Lower leg skin (tissue), 4 donors: ENCODE results near the gene MRPL3. TPM values are rescaled to one million over a fixed set of nuclear protein-coding genes. Genes with fewer than 3 reads are reported as not detected.

Experiments
- DNase-seq, 2 donors: peaks; one replicate each; pipeline ENCODE4 v3.0.0-alpha.2; 2019; ENCODE audit warnings: low spot score in 2 of 2
- H3K4me3 ChIP-seq: fragments of 200-600 bp; sonication (generic); 2 replicates; pipeline ENCODE4 v1.5.1; 2017; ENCODE audit warnings: mild to moderate bottlenecking, low read depth; ENCODE audit not compliant: poor library complexity, severe bottlenecking
- POLR2A ChIP-seq, 2 donors: fragments of 450-650 bp; IDR thresholded peaks; one replicate each; pipeline ENCODE4 v1.6.1; 2016 to 2017; ENCODE audit warnings: antibody characterized with exemption in 2 of 2, mild to moderate bottlenecking in 1 of 2, moderate library complexity in 1 of 2
- WGBS, 2 donors: methylation state at CpG; one replicate each; pipeline ENCODE4 v1.1.5; 2018; 5-methylcytosine and 5-hydroxymethylcytosine counted together
- intact Hi-C: fragments of 100-400 bp; cut with DNase I; formaldehyde crosslinking; loops from one replicate; pipeline ENCODE4 v1.15.0; 2023; ENCODE audit warnings: low total_unique reads
- total RNA-seq, 4 donors: library from RNA; depleted of rRNA; stranded (reverse); fragments of >200 nt; gene quantifications; one replicate each; pipeline ENCODE4 v1.1.0, GENCODE V29; 2016
- TF ChIP-seq, protein P1 (sequence below), 3 donors: fragments of 450-650 bp; IDR thresholded peaks; one replicate each; pipeline ENCODE4 v1.5.1; 2016; ENCODE audit warnings: antibody characterized with exemption in 3 of 3, mild to moderate bottlenecking in 3 of 3, moderate library complexity in 2 of 3

The MRPL3 gene
- total RNA-seq, 4 donors from 2014 or later, result 37.8 to 60.0 (median 55.1) TPM

DNA sequence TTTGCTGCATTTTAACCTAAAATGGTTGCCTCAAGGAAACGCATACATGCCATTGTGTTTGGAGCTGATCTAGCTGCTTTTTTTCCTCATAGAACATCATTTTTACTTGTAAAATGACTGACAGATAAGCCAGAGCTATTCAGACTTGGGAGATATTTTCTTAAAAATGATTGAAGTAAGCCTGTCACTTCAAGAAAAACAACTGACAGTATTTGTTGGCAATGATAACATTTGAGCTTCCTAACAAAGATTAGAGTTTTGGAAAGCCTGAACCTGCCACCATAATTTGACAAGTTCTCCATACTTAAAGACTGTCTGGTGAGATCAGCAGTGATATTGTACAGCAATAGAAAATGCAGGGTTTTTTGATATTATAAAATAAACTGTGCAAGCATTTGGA lies 27.6 kb upstream of the MRPL3 start:
- H3K4me3 ChIP-seq, result no peak overlapping the region
- TF ChIP-seq POLR2A (IDR thresholded peaks at IDR 0.05), result no peak
- TF ChIP-seq, protein P1, sequence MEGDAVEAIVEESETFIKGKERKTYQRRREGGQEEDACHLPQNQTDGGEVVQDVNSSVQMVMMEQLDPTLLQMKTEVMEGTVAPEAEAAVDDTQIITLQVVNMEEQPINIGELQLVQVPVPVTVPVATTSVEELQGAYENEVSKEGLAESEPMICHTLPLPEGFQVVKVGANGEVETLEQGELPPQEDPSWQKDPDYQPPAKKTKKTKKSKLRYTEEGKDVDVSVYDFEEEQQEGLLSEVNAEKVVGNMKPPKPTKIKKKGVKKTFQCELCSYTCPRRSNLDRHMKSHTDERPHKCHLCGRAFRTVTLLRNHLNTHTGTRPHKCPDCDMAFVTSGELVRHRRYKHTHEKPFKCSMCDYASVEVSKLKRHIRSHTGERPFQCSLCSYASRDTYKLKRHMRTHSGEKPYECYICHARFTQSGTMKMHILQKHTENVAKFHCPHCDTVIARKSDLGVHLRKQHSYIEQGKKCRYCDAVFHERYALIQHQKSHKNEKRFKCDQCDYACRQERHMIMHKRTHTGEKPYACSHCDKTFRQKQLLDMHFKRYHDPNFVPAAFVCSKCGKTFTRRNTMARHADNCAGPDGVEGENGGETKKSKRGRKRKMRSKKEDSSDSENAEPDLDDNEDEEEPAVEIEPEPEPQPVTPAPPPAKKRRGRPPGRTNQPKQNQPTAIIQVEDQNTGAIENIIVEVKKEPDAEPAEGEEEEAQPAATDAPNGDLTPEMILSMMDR (IDR thresholded peaks at IDR 0.05), result no peak
- intact Hi-C loops, result no loop called here
- no peak for DNase-seq
- 78 to 80% methylated on average over 1 of the region's 1 CpG for WGBS, 2 donors

DNA sequence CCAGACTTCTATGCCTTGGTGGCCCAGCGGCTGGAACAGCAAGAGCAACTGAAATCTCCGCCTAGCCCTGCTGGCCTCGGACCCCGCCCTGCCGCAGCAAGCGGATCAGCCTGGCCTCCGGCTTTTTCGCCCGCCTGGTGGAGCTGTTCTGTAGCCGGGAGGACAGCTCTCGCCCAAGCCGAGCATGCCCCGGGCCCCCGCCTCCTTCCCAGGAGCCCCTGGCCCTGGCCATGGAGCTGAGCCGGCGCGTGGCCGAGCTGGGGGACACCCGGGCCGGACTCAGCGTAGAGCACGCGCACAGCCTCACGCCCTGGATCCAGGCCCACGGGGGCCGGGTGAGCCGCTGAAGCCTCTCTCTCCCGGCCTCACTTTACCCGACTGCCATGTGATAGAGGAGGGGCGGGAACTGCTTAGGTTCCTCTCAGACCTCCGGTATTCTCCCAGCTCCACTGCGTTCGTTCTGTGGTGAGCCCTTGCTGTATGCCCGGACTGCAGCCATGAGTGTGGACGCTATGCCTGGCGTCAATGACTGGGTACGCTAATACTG lies 24.1 kb upstream of the MRPL3 start:
- no peak overlapping the region for H3K4me3 ChIP-seq
- intact Hi-C loops, result no loop called here

GRCh38 chr3:131518680-131519079 lies 15.9 kb upstream of the MRPL3 start:
- TF ChIP-seq, protein P1 (IDR thresholded peaks at IDR 0.05), result no peak
- no peak for TF ChIP-seq POLR2A (IDR thresholded peaks at IDR 0.05)
- no peak for DNase-seq
- 83 to 85% methylated on average over 7 of the region's 7 CpGs for WGBS, 2 donors
- intact Hi-C loops, result no loop called here
- no peak overlapping the region for H3K4me3 ChIP-seq

More for the DNA sequence above, 24.1 kb upstream of the MRPL3 start:
- TF ChIP-seq, protein P1 (IDR thresholded peaks at IDR 0.05), result no peak
- no peak for TF ChIP-seq POLR2A (IDR thresholded peaks at IDR 0.05)
- 13 to 27% methylated on average over 18 to 36 of the region's 37 CpGs for WGBS, 2 donors
- DNase-seq, result no peak

DNA sequence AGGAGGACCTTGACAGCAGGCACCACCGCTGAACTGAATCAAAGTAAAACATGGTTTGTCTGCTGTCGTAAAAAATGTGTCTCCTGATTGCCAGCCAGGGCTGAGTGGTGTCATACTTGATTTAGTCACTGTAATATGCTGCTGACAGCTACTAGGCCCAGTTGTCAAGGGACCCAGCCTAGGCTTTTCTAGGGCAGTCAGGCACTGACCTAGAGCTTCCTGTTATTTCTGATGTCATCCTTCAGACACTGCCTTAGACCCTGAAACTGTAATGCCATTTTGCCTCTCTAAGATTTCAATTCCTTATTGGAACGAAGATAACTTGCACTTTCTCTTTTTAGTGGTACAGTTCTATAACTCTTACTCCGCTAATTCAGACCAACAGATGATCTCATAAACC lies 2.6 kb upstream of the MRPL3 start:
- intact Hi-C loops, result no loop called here
- no peak overlapping the region for H3K4me3 ChIP-seq
- no peak for DNase-seq
- no peak for TF ChIP-seq POLR2A (IDR thresholded peaks at IDR 0.05)
- TF ChIP-seq, protein P1 (IDR thresholded peaks at IDR 0.05), result no peak
- 76% methylated on average over 4 of the region's 4 CpGs for WGBS, 2 donors

GRCh38 chr3:131503320-131503635 lies 507 bp upstream of the MRPL3 start:
- TF ChIP-seq, protein P1 (IDR thresholded peaks at IDR 0.05), result no peak
- TF ChIP-seq POLR2A (IDR thresholded peaks at IDR 0.05), result no peak
- no peak for DNase-seq
- intact Hi-C loops, result no loop called here
- no peak overlapping the region for H3K4me3 ChIP-seq

GRCh38 chr3:131501949-131502348 lies 822 bp downstream of the MRPL3 start:
- H3K4me3 ChIP-seq, result peak overlapping the region; percentile 86
- intact Hi-C loops, result no loop called here
- TF ChIP-seq, protein P1 (IDR thresholded peaks at IDR 0.05), result no peak
- TF ChIP-seq POLR2A (IDR thresholded peaks at IDR 0.05), result no peak
- WGBS, 2 donors, result 34 to 40% methylated on average over 2 of the region's 2 CpGs
- DNase-seq, result no peak
